ENCODE data around the gene RORC.
A peak's percentile ranks its signal among the peaks of the same experiment; 100 is the strongest.
"Not testable (repeated sequence)": the region's sequence is repeated elsewhere in the genome, so short reads cannot be mapped to it uniquely, and the experiment has no call there.

The RORC gene

DNA sequence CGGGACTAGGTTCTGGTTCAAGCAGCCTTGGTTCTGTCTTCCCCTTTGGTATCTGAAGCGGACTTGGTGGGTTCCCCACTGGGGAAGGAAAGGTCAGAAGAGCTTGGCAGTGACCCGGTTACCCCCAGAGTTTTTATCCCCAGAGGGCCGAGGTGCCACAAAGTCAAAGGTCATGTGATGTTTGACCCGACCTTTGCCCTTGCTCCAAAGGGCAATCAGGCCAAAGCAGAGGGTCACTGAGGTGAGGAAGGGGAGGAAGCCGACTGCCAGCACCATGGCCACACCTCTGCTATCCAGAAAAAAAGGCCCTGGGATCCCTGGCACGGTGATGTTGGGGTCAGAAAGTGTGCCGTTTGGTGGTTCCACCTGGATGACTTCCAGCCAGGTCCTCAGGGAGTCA lies 30.8 kb downstream of the RORC start:
- FAIRE-seq (no peak), DNase-seq (ENCODE audit: insufficient read length) (no peak)
- TF ChIP-seq POLR2AphosphoS5 (IDR thresholded peaks at IDR 0.05; ENCODE audit: low read depth, low read length) (no peak), TAF1 (IDR thresholded peaks at IDR 0.05; ENCODE audit: borderline replicate concordance, low read depth, low read length) (no peak), POLR2A (IDR thresholded peaks at IDR 0.05; ENCODE audit: low read depth, low read length) (no peak)

DNA sequence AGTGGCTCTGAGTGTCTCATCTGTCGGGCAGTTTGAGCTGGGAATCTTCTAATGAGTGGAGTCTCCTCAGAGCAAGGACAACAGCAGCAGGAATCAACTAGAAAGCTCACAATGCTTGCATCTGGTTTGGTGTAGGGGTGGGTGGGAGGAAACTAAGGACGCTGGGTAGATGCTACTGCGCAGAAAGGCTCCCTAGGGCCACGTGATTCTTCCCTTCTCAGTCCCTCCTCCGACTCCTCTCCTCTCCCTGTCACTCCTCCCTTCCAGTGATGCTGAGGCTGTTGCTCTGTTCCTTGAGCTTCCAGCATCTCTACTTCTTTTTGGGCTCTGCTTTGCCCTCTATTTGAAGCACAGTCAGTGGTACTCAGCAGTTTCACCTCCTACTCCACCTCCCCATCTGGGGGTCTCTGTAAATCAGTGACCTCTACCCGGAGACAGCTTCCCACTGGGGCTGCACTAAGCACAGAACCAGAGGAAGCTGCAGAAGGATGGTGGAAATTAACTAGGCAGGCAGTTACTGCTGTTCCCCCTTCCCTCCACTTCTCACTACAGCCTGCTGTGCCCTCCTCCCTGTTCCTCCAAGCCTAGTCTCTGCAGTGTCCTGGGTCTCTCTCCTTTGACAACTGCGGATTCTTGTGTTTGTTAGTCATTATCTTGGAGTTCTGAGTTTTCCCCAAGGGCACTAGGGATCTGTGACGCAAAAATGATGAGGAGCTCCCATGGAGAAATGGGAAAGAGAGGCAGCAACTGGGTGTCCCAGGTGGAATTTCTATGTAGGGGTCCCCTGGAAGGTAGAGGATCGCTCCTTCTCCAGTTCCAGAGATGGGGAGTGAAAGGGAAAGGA lies 32.2 kb downstream of the RORC start:
- DNase-seq (ENCODE audit: insufficient read length) (no peak), FAIRE-seq (peak; percentile 24)
- TF ChIP-seq POLR2AphosphoS5 (IDR thresholded peaks at IDR 0.05; ENCODE audit: low read depth, low read length) (no peak), TAF1 (IDR thresholded peaks at IDR 0.05; ENCODE audit: borderline replicate concordance, low read depth, low read length) (no peak), POLR2A (IDR thresholded peaks at IDR 0.05; ENCODE audit: low read depth, low read length) (no peak)

DNA sequence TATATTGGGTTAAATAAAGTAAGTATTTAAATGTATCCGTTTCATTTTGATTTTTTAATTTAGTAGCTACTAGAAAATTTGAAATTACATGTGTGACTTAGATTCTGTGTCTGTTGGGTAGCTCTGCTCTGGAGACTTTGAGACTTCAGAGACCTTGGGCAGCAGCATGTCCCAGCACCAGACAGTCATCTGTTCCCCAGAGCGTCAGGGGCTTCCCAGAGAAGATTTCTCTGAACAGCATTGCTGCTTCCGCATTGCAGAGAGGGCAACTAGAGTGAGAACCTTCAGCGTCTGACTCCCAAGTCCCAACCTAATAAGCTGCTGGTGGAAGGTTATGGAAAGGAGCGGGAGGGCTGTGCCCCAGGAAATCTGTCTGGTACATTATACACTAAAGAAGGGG lies 33.0 kb downstream of the RORC start:
- FAIRE-seq (no peak), DNase-seq (ENCODE audit: insufficient read length) (no peak)
- TF ChIP-seq POLR2AphosphoS5 (IDR thresholded peaks at IDR 0.05; ENCODE audit: low read depth, low read length) (no peak), POLR2A (IDR thresholded peaks at IDR 0.05; ENCODE audit: low read depth, low read length) (no peak), TAF1 (IDR thresholded peaks at IDR 0.05; ENCODE audit: borderline replicate concordance, low read depth, low read length) (no peak)

DNA sequence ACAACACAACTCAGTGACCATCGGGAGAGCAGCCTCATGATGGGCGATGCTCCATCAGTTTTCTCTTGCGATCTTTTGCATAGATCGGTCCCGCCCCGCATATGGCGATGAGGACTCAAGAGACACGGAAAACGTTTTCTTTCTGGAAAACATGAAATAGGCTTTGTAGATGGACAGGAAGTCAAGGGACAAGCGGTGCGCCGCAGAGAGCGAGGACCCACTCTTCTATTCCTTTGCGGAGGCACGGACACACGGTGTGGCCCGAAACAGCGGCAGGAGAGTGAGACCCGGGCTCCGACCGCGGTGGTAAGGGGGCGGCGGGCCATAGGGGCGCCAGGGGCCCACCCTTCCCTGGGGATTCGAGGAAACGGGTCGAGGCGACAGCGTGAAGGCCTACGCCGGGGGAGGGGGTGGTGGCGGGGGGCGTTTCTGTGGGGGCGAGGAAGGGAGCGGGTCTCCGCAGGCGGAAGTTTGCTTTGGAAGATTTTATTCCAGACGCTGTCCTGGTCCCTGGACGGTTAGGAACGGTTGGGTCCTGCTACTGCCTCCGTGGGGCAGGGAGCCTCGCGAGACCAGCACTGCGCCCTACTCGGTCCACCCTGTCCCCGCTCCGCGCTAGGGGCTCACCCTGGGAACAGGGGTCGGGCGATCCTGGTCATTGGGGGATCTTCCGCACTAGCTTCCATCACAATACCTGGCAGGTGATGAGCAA lies 40.5 kb downstream of the RORC start:
- no peak for DNase-seq (ENCODE audit: insufficient read length)
- TF ChIP-seq POLR2A (IDR thresholded peaks at IDR 0.05; ENCODE audit: low read depth, low read length) (no peak), POLR2AphosphoS5 (IDR thresholded peaks at IDR 0.05; ENCODE audit: low read depth, low read length) (no peak), TAF1 (IDR thresholded peaks at IDR 0.05; ENCODE audit: borderline replicate concordance, low read depth, low read length) (no peak)
- no peak for FAIRE-seq

- TF ChIP-seq POLR2A (IDR thresholded peaks at IDR 0.05; ENCODE audit: low read depth, low read length) (peak; percentile 58; the same call in 1 of the 2 replicates), TAF1 (IDR thresholded peaks at IDR 0.05; ENCODE audit: borderline replicate concordance, low read depth, low read length) (peak; percentile 69), POLR2AphosphoS5 (IDR thresholded peaks at IDR 0.05; ENCODE audit: low read depth, low read length) (no peak)
- DNase-seq (ENCODE audit: insufficient read length): peak; percentile 95
- peak; percentile 99 for FAIRE-seq
Observed at GRCh38 chr1:151790071-151790939, 41.3 kb downstream of the RORC start, which contains the start of gene TDRKH. Gene TDRKH (minus strand): TSS chr1:151790500. CDS start chr1:151783022, 7,478 bp downstream.

- FAIRE-seq: no peak
- TF ChIP-seq POLR2A (IDR thresholded peaks at IDR 0.05; ENCODE audit: low read depth, low read length) (no peak), TAF1 (IDR thresholded peaks at IDR 0.05; ENCODE audit: borderline replicate concordance, low read depth, low read length) (no peak), POLR2AphosphoS5 (IDR thresholded peaks at IDR 0.05; ENCODE audit: low read depth, low read length) (no peak)
- DNase-seq (ENCODE audit: insufficient read length): no peak
Observed at GRCh38 chr1:151787689-151788088, 43.9 kb downstream of the RORC start.

- DNase-seq (ENCODE audit: insufficient read length) (no peak), FAIRE-seq (no peak)
- TF ChIP-seq TAF1 (IDR thresholded peaks at IDR 0.05; ENCODE audit: borderline replicate concordance, low read depth, low read length): no peak
- TF ChIP-seq POLR2AphosphoS5 (IDR thresholded peaks at IDR 0.05; ENCODE audit: low read depth, low read length): no peak
- no peak for TF ChIP-seq POLR2A (IDR thresholded peaks at IDR 0.05; ENCODE audit: low read depth, low read length)
Observed at GRCh38 chr1:151783796-151784195, 47.8 kb downstream of the RORC start.

DNA sequence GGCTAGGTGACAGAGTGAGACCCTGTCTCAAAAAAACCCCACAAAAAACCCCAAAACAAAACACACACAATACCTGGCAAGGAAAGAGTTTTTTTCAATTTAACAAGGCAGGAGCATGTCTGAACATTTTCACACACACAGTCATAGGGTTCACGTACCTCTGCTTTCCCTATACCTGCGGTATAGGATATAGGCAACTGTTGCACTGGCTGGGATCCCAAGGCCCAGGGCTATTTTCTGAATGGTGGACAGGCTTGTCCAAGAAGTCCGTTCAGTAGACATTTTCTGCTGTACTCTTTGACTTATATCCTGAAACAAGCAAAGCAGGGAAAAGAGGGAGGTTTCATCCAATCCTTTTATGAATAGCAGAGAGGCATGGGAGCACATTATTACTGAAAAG lies 48.9 kb downstream of the RORC start:
- FAIRE-seq: no peak
- TF ChIP-seq POLR2AphosphoS5 (IDR thresholded peaks at IDR 0.05; ENCODE audit: low read depth, low read length): no peak
- no peak for TF ChIP-seq TAF1 (IDR thresholded peaks at IDR 0.05; ENCODE audit: borderline replicate concordance, low read depth, low read length)
- TF ChIP-seq POLR2A (IDR thresholded peaks at IDR 0.05; ENCODE audit: low read depth, low read length): no peak
- DNase-seq (ENCODE audit: insufficient read length): no peak

DNA sequence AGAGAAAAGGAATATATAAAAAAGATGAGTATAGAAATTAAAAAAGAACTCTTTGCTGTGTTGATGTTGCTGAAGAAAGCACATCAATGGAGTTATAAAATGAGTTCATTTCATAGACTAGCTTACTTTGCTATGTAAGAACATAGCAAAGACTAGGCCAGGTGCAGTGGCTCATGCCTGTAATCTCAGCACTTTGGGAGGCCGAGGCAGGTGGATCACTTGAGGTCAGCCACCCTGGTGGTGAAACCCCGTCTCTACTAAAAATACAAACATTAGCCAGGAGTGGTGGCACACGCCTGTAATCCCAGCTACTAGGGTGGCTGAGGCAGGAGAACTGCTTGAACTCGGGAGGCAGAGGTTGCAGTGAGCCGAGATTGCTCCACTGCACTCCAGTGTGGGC lies 49.6 kb downstream of the RORC start:
- not testable (repeated sequence) for DNase-seq (ENCODE audit: insufficient read length); FAIRE-seq

GRCh38 chr1:151780736-151781135 lies 50.9 kb downstream of the RORC start:
- not testable (repeated sequence) for FAIRE-seq; DNase-seq (ENCODE audit: insufficient read length)

DNA sequence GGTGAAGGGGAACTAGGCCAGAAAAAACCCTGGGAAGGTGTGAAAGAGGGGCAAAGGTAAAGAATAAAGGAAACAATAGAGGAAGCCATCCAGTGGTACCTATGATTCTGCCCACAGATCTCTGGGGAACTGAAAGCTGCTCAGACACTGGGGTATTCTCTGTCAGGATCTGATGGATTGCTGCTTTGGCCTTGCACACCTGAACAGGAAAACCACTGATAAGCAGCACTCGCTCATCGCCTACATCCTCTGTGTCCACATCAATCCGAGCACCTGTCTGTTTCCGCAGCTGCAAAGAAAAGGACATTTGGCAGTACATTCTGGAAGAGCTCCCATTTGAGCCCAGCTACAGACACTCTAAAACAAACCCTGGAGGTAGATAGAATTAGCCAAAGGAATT lies 51.8 kb downstream of the RORC start:
- FAIRE-seq (peak; percentile 40), DNase-seq (ENCODE audit: insufficient read length) (no peak)
- TF ChIP-seq POLR2A (IDR thresholded peaks at IDR 0.05; ENCODE audit: low read depth, low read length) (no peak), POLR2AphosphoS5 (IDR thresholded peaks at IDR 0.05; ENCODE audit: low read depth, low read length) (no peak), TAF1 (IDR thresholded peaks at IDR 0.05; ENCODE audit: borderline replicate concordance, low read depth, low read length) (no peak)

Measured in GM12892 (cell line).